ENCODE measurements around the gene CEPT1.

Gene CEPT1

DNA sequence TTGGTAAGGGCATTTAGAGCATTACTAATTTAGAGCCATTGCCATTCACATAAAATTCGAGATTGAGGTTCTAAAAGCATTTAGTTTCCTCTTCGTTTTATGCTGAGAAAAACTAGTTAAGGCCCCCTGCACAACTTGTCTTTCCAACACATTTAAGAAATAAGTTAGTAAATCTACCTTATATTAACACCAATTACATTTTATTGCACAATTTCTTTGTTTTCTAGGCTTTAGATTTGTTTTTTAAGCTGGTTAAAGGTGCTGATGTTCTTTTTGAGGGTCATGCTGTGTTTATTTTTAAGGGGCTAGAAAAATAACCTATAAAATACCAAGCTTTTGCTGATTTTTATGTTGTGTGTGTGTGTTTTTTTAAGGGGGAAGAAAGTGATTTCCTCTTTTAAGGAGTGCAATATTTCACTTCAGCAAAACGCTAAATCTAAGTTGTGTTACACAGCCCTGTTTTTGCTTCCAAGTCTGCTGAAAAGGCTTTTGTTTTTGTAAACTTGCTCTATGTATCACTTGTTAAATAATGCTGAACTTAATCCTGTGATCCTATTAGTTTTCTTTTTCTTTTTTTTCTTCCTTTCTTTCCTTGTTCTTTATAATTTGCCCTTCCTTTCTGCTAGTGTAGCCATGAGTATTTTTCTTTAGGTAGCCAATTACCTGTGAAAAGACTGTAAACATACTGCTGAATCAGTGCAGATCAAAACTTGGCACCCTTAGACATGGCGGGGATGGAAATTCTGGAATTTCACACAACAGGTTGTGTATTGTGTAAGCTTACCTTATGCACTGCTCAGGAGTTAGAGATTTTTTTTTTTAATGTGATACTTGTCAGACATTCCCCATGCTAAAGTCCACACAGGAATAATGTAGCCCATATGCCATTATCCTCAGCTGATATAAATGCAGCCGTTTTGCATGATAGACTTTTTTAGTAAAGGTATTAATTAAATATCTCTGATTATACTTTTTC, 1.5 kb downstream of the CEPT1 start:
- TF ChIP-seq, protein P1, sequence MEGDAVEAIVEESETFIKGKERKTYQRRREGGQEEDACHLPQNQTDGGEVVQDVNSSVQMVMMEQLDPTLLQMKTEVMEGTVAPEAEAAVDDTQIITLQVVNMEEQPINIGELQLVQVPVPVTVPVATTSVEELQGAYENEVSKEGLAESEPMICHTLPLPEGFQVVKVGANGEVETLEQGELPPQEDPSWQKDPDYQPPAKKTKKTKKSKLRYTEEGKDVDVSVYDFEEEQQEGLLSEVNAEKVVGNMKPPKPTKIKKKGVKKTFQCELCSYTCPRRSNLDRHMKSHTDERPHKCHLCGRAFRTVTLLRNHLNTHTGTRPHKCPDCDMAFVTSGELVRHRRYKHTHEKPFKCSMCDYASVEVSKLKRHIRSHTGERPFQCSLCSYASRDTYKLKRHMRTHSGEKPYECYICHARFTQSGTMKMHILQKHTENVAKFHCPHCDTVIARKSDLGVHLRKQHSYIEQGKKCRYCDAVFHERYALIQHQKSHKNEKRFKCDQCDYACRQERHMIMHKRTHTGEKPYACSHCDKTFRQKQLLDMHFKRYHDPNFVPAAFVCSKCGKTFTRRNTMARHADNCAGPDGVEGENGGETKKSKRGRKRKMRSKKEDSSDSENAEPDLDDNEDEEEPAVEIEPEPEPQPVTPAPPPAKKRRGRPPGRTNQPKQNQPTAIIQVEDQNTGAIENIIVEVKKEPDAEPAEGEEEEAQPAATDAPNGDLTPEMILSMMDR (IDR thresholded peaks at IDR 0.05), result no peak

DNA sequence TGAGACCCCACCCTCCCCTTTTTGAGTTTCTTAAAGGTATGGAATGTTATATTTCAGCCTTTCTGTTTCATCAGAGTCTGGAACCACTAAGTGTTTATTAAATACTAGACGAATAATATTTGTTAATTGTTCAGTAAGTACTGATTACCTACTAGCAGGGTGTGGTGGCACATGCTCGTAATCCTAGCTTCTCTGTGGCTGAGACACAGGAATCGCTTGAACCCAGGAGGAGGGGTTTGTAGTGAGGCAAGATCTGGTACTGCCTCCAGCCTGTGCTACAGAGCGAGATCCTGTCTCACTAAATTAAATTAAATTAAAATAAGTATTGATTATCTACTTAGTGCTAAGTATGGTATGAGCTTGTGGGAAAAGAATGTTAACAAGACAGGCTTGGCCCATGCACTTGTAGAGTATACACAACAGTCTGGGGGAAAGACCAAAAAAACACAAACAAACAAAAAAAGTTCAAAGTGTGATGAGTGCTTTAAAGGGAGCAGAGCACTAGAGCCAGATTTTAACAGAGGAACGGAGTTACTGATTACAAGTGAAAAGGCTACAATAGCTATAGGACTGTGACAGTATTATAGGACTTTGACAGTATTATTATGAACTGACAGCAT, 2.4 kb downstream of the CEPT1 start:
- TF ChIP-seq, protein P1 (IDR thresholded peaks at IDR 0.05), result no peak

DNA sequence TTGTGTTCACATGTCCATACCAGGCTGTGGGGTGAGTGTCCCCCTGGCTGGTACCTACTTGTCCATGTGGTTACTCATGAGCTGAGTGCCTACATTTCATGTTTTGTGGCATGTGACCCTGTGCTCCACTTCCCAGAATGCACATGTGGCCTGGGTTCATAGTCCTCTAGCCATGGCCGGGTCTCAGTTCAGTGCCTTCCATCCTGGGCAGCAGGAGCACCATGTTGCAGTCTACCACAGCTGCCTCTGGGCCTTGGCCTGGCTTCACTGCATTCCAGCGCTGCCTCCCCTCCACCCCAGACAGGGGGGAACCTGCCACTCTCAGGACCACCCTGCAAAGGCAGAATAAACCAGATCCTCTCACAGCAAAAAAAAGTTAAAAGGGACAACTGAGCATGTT, 5.5 kb downstream of the CEPT1 start:
- TF ChIP-seq, protein P1 (IDR thresholded peaks at IDR 0.05), result no peak

DNA sequence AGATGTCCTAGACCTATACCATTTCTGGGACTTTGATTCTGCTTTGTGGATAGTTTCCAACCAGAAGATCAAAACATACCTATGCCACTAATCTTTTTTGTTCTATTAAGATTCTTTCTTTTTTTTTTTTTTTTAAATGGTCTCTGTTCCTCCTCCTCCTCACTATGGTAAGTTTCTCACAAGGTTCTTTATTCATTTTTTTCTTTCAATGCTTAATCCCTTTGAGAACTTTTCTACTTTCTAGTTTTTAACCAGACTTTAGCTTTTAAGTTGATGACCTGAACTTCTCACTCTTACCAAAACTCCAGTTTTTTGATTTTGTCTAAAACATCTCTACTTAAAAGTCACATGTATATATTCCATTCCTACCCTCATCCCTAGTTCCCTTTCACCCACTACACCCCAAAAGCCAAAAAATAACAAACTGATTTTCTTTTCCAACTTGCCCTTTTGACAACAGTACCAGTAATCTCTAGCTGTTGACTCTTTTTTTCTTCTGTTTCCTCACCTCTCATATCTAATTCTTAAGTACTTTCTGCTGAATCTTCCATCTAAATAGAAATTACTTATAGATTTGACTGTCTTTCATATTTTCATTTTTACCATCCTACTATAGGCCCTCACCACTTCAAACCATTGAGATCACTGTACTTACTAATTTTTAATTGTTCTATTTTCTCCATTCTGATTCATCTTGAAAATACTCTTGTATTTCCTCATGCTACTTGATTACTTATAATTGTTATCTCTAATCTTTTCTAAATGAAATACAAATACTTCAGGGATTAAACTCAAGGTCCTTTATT, 6.1 kb downstream of the CEPT1 start:
- TF ChIP-seq, protein P1 (IDR thresholded peaks at IDR 0.05), result no peak

DNA sequence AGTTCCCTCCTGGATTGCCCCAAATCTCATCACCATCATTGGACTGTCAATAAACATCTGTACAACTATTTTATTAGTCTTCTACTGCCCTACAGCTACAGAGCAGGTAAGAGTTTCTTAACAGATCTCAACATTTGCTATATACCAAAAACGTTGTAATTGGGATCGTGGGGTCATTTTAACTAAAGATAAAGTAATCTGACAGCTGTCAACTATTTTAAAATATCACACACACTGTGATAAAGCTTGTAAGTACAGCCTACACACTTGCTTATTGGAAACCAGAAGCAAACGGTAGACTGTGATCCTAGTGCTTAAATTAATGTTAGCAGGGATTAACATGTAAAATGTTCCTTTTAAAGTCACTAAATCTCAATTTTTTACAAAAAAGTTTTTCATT, 7.9 kb downstream of the CEPT1 start:
- TF ChIP-seq, protein P1 (IDR thresholded peaks at IDR 0.05), result no peak

DNA sequence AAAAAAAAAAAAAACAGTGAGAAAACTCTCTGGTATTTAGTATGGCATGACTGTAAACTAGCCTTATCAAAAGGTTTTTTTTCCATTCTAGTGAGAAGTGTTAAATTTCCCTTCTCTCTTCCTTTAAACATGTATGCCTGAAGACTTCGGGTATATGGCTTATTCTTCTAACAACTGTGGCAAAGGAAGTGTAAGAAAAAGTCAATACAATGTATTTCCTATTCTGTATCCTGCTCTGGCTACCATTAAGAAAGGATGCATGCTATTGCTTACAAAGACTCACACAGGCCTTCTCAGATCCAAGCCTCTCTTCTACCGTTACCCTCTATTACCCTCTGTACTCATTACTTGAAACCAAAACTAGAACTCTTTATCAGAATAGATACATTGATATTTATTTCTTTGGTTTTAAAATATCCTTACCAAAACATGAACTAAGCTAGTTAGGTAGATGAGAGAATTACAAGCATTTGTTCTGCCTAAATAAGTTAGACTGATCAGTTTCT, 8.4 kb downstream of the CEPT1 start:
- TF ChIP-seq, protein P1 (IDR thresholded peaks at IDR 0.05), result no peak

DNA sequence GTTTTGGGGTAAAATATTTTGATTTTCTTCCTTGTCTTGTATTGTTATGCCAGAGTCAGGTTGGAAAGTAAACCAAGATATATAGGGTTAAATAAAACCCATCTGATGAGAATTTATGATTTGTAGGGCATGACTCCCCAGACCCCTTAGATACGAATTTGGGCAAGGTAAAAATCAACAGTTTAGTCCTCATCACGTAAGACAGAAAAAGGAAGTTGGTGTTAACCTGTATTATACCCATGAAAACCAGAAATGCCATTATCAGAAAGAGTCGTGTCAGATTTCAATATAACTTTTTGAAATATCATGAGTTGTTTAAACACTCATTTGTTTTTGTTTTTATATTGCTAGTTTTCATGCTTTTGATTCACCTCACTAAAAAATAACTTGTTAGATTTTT, 11.8 kb downstream of the CEPT1 start:
- TF ChIP-seq, protein P1 (IDR thresholded peaks at IDR 0.05), result no peak

Measured in LNCAP (cell line).